K562 (cell line): ENCODE results near the gene CNBD2. TPM values are rescaled to one million over a fixed set of nuclear protein-coding genes. Genes with fewer than 3 reads are reported as not detected.
A peak's percentile ranks its signal among the peaks of the same experiment; 100 is the strongest.

Experiments
- ATF6 ChIP-seq: sonication (generic); formaldehyde crosslinking; IDR thresholded peaks from 2 replicates; pipeline ENCODE4 v1.4.0; 2020; ENCODE audit warnings: mild to moderate bottlenecking, missing genetic modification reagents
- CTCFL ChIP-seq: IDR thresholded peaks from 2 replicates; pipeline ENCODE4 v1.6.1; 2011; ENCODE audit warnings: borderline replicate concordance, low read depth, mild to moderate bottlenecking, moderate library complexity, low read length; ENCODE audit not compliant: insufficient read depth, poor library complexity, severe bottlenecking
- ELF2 ChIP-seq: fragments of 250-450 bp; sonication (Bioruptor Pico); IDR thresholded peaks from 2 replicates; pipeline ENCODE4 v1.5.0; 2021; ENCODE audit warnings: mild to moderate bottlenecking
- IRF1 ChIP-seq: sonication (generic); formaldehyde crosslinking; IDR thresholded peaks from 2 replicates; pipeline ENCODE4 v1.8.0; 2022; ENCODE audit warnings: missing genetic modification reagents, mild to moderate bottlenecking, borderline replicate concordance
- KLF6 ChIP-seq: fragments of 250-450 bp; sonication (Bioruptor Pico); IDR thresholded peaks from 2 replicates; pipeline ENCODE4 v1.4.0; 2020; ENCODE audit warnings: mild to moderate bottlenecking, moderate library complexity, borderline replicate concordance
- L3MBTL2 ChIP-seq: fragments of 450-650 bp; IDR thresholded peaks from 2 replicates; pipeline ENCODE4 v1.6.1; 2016; ENCODE audit warnings: mild to moderate bottlenecking, moderate library complexity
- MITF ChIP-seq: IDR thresholded peaks from 2 replicates; pipeline ENCODE4 v1.6.1; 2014; ENCODE audit warnings: antibody characterized with exemption
- NCOA1 ChIP-seq: fragments of 450-650 bp; IDR thresholded peaks from 2 replicates; pipeline ENCODE4 v1.6.1; 2016; ENCODE audit warnings: low read depth
- SIN3A ChIP-seq, 2 experiments: fragments of 150-350 bp in 1 of 2; IDR thresholded peaks; 2 replicates each; pipeline ENCODE4 v1.6.1; 2011 to 2016; ENCODE audit warnings: borderline replicate concordance in 2 of 2, low read depth in 2 of 2, low read length in 2 of 2, mild to moderate bottlenecking in 2 of 2, moderate library complexity in 2 of 2; ENCODE audit not compliant: control insufficient read depth in 1 of 2
- USF1 ChIP-seq: sonication (generic); formaldehyde crosslinking; IDR thresholded peaks from 2 replicates; pipeline ENCODE4 v1.9.0; 2022; ENCODE audit warnings: mild to moderate bottlenecking, missing genetic modification reagents
- ZNF217 ChIP-seq: sonication (generic); formaldehyde crosslinking; IDR thresholded peaks from 2 replicates; pipeline ENCODE4 v1.8.0; 2022; ENCODE audit warnings: mild to moderate bottlenecking, missing genetic modification reagents
- ZNF24 ChIP-seq: fragments of 450-650 bp; IDR thresholded peaks from 2 replicates; pipeline ENCODE4 v1.6.1; 2016
- ZNF398 ChIP-seq: fragments of 250-450 bp; sonication (Bioruptor Pico); IDR thresholded peaks from 2 replicates; pipeline ENCODE4 v1.8.0; 2021; ENCODE audit warnings: moderate library complexity, mild to moderate bottlenecking, inconsistent platforms
- ZNF449 ChIP-seq: fragments of 250-450 bp; sonication (Bioruptor Pico); IDR thresholded peaks from 2 replicates; pipeline ENCODE4 v1.8.0; 2022; ENCODE audit warnings: moderate library complexity, mild to moderate bottlenecking, inconsistent platforms
- ZNF589 ChIP-seq: fragments of 200-800 bp; sonication (Bioruptor generic); IDR thresholded peaks from 2 replicates; pipeline ENCODE4 v1.6.1; 2016; ENCODE audit warnings: low read depth, missing genetic modification characterization, missing compliant biosample characterization
- polyA plus RNA-seq, 8 experiments: library from polyadenylated mRNA; depleted of rRNA in 4 of 8; stranded (reverse) in 5 of 8; unstranded in 3 of 8; fragments of >200 nt; fragmentation: Nextera tagmentation in 2 of 8; fragmentation: Illumina TruSeq in 1 of 8; extraction: Ambion mirVana in 2 of 8; extraction: Trizol in 1 of 8; gene quantifications; 2 replicates each; pipeline versions ENCODE4 v1.2.1 to v1.2.3, GENCODE V29; 2011 to 2014; ENCODE audit warnings: inconsistent platforms in 1 of 8, missing spikeins in 1 of 8
- total RNA-seq, 7 experiments: library from RNA; depleted of rRNA in 6 of 7; stranded (reverse); fragments of >200 nt in 6 of 7; fragmentation: Illumina TruSeq in 2 of 7; extraction: Trizol in 2 of 7; gene quantifications; 2 replicates each; pipeline versions ENCODE4 v1.2.1 to v1.2.3, GENCODE V29; 2011 to 2021; ENCODE audit warnings: low replicate concordance in 1 of 7

Gene CNBD2
- total and polyA plus RNA-seq, 9 of the 15 experiments (the other 6 are each of a cell fraction or from before 2014, with no cell fraction given): 3.2 to 17.5 (median 5.3) TPM

- TF ChIP-seq IRF1 (CRISPR knock-in tag) (no peak), ZNF449 (CRISPR knock-in tag) (no peak), ATF6 (CRISPR knock-in tag) (0 out of 2 replicates have a peak, but pooled peaks have one; percentile 61), KLF6 (CRISPR knock-in tag) (no peak), ZNF589 (CRISPR knock-in tag) (peak; percentile 62; the same call in 1 of the 2 replicates), ZNF217 (CRISPR knock-in tag) (no peak), SIN3A (IDR thresholded peaks at IDR 0.05; ENCODE audit: borderline replicate concordance in 2 of 2, control insufficient read depth in 1 of 2, low read depth in 2 of 2, low read length in 2 of 2) (peak in 1 of 2 experiments; percentile 29; a peak in 1 of 4 replicates), CTCFL (peak; percentile 99), USF1 (CRISPR knock-in tag) (peak; percentile 58), ZNF398 (CRISPR knock-in tag) (no peak), L3MBTL2 (peak; percentile 97), MITF (peak; percentile 53; the same call in 1 of the 2 replicates), ELF2 (peak; percentile 85; the same call in 1 of the 2 replicates), NCOA1 (peak; percentile 97), ZNF24 (no peak; the same call in 1 of the 2 replicates)
These were observed 14.0 kb upstream of the CNBD2 start, which contains the start of gene SCAND1 (continued) for GRCh38 chr20:35954200-35954906.
